ENCODE data around the gene FAM53B.

Gene FAM53B

GRCh38 chr10:124706462-124707143 lies 37.6 kb downstream of the FAM53B start:
- Histone ChIP-seq H3K27ac (ENCODE audit: low read depth, low read length) (no peak overlapping the region), H3K36me3 (ENCODE audit: control insufficient read depth, insufficient read depth, low read length) (peaks cover 7% of the 10 kb centered on the region), H3K9ac (ENCODE audit: low read depth, low read length) (no peak overlapping the region), H3K4me1 (ENCODE audit: control insufficient read depth, insufficient read depth, low read length) (peaks cover 27% of the 10 kb centered on the region), H3K27me3 (ENCODE audit: control insufficient read depth, insufficient read depth, low read length) (no peaks in the 10 kb centered on the region), H3K4me3 (ENCODE audit: low read depth, low read length) (no peak overlapping the region), H3K9me3 (ENCODE audit: control insufficient read depth, insufficient read depth, low read length) (no peaks in the 10 kb centered on the region)

- Histone ChIP-seq H3K4me1 (ENCODE audit: control insufficient read depth, insufficient read depth, low read length) (peaks cover 27% of the 10 kb centered on the region), H3K27me3 (ENCODE audit: control insufficient read depth, insufficient read depth, low read length) (no peaks in the 10 kb centered on the region), H3K4me3 (ENCODE audit: low read depth, low read length) (no peak overlapping the region), H3K36me3 (ENCODE audit: control insufficient read depth, insufficient read depth, low read length) (peaks cover 7% of the 10 kb centered on the region), H3K9ac (ENCODE audit: low read depth, low read length) (no peak overlapping the region), H3K27ac (ENCODE audit: low read depth, low read length) (no peak overlapping the region), H3K9me3 (ENCODE audit: control insufficient read depth, insufficient read depth, low read length) (no peaks in the 10 kb centered on the region)
These were observed 38.2 kb downstream of the FAM53B start for GRCh38 chr10:124705817-124706461.

DNA sequence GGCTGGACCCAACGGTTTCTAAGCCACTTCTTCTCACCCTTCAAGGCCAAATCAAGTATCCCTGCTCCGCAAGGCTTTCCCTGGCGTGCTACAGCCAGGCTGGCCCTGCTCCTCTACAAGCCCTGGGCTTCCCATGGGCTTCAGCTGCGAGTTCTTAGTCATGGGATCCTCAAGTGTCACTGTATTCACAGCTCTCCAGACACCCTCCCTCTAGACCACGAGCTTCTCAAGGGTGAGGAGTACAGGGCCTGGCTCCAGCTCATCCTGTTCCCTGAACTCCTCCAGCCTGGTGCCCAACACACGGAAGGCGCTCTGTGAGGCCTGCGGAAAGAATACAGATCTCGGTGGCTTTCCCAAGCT lies 38.8 kb downstream of the FAM53B start:
- Histone ChIP-seq H3K9ac (ENCODE audit: low read depth, low read length) (no peak overlapping the region), H3K36me3 (ENCODE audit: control insufficient read depth, insufficient read depth, low read length) (peaks cover 7% of the 10 kb centered on the region), H3K4me3 (ENCODE audit: low read depth, low read length) (no peak overlapping the region), H3K27ac (ENCODE audit: low read depth, low read length) (no peak overlapping the region), H3K9me3 (ENCODE audit: control insufficient read depth, insufficient read depth, low read length) (no peaks in the 10 kb centered on the region), H3K4me1 (ENCODE audit: control insufficient read depth, insufficient read depth, low read length) (peaks cover 27% of the 10 kb centered on the region), H3K27me3 (ENCODE audit: control insufficient read depth, insufficient read depth, low read length) (no peaks in the 10 kb centered on the region)

GRCh38 chr10:124704428-124705380 lies 39.5 kb downstream of the FAM53B start:
- Histone ChIP-seq H3K36me3 (ENCODE audit: control insufficient read depth, insufficient read depth, low read length) (peaks cover 7% of the 10 kb centered on the region), H3K4me3 (ENCODE audit: low read depth, low read length) (no peak overlapping the region), H3K9me3 (ENCODE audit: control insufficient read depth, insufficient read depth, low read length) (no peaks in the 10 kb centered on the region), H3K27ac (ENCODE audit: low read depth, low read length) (no peak overlapping the region), H3K4me1 (ENCODE audit: control insufficient read depth, insufficient read depth, low read length) (peaks cover 27% of the 10 kb centered on the region), H3K9ac (ENCODE audit: low read depth, low read length) (no peak overlapping the region), H3K27me3 (ENCODE audit: control insufficient read depth, insufficient read depth, low read length) (no peaks in the 10 kb centered on the region)

DNA sequence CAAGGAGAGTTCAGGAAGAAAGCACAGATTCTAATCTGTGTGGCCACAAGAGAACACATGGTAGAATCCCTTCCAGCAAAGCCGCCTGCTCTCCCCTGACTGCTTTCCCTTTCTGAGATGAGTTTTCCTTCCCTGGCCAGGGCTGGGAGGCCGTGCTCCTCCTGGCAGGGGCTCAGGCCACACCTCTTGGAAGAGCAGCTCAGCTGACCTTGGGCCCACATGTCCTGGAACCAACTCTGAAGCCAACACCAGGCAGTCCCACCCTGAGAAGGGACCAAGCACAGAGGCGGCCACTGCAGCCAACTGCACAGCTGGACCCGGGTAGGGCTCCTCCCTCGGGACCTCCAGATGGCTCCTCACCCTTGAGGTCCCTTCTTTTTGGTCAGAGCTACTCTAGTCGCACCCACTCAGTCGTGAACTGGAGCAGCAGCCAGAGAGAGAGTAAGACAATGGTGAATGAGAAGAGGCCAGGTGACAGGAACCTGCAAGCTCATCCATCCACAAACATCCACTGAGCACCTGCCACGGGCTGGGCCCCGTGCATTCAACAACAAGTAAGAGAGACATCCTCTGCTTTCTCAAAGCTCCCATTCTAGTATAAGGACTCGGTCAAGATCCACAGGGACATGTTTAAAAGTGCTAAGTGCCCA lies 40.3 kb downstream of the FAM53B start:
- Histone ChIP-seq H3K9ac (ENCODE audit: low read depth, low read length) (no peak overlapping the region), H3K9me3 (ENCODE audit: control insufficient read depth, insufficient read depth, low read length) (no peaks in the 10 kb centered on the region), H3K4me1 (ENCODE audit: control insufficient read depth, insufficient read depth, low read length) (peaks cover 21% of the 10 kb centered on the region), H3K36me3 (ENCODE audit: control insufficient read depth, insufficient read depth, low read length) (peaks cover 7% of the 10 kb centered on the region), H3K27ac (ENCODE audit: low read depth, low read length) (no peak overlapping the region), H3K4me3 (ENCODE audit: low read depth, low read length) (no peak overlapping the region), H3K27me3 (ENCODE audit: control insufficient read depth, insufficient read depth, low read length) (no peaks in the 10 kb centered on the region)

DNA sequence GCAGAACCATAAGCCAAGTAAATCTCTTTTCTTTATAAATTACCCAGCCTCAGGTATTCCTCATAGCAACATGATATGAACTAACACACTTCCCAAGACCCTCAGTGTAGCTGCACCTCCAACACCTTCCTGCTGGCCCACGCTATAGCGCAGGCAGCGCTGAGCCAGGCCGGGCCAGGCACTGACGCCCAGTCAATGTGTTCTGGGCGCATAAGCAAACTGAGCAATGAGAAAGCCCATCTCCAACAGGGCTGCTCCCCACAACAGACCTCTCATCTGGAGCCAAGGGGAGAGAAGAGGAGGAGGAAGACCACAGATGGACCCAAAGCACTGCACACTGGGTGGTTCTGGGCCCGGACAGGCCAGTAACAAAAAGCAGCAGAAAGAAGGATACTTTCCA lies 40.8 kb downstream of the FAM53B start:
- Histone ChIP-seq H3K9me3 (ENCODE audit: control insufficient read depth, insufficient read depth, low read length) (no peaks in the 10 kb centered on the region), H3K27ac (ENCODE audit: low read depth, low read length) (no peak overlapping the region)

DNA sequence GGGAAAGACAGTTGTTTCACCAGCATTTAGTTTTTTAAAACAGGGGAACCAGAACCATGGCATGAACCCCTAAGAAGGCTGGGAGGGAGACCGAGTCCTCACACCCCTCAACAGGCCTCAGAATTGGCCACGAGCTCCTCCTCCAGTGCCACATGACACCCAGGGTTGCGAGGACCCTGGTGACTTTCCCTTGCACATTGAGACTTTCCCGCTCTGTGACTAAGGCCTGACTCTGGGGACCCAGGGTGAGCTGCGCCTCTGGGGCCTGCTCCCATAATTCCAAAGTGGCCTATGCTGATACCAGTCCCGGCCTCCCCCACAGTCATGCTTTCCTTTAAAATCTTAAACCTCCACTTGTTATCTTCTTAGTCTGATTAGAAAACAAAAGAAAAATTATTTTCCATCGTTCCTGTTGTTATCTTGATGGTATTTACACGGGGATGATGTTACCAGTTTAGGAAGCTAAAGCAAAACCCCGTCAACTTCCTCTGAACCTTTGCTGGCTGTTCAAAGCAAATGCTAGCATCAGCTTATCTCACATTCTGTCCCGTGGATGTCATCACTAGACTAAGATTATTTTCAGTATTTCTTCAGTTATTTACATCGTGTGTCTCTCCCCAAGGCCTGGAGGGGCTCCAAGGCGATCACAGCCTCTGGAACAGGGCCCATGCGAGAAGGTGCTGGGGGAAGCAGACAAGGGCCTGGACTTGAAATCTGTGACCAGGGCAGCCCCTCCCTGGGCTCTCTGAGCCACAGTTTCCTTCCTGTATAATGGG lies 42.1 kb downstream of the FAM53B start:
- Histone ChIP-seq H3K4me1 (ENCODE audit: control insufficient read depth, insufficient read depth, low read length) (peaks cover 16% of the 10 kb centered on the region), H3K27me3 (ENCODE audit: control insufficient read depth, insufficient read depth, low read length) (no peaks in the 10 kb centered on the region), H3K27ac (ENCODE audit: low read depth, low read length) (no peak overlapping the region), H3K9ac (ENCODE audit: low read depth, low read length) (no peak overlapping the region), H3K4me3 (ENCODE audit: low read depth, low read length) (no peak overlapping the region), H3K36me3 (ENCODE audit: control insufficient read depth, insufficient read depth, low read length) (peaks cover 7% of the 10 kb centered on the region), H3K9me3 (ENCODE audit: control insufficient read depth, insufficient read depth, low read length) (no peaks in the 10 kb centered on the region)

More for the DNA sequence above, 40.8 kb downstream of the FAM53B start:
- Histone ChIP-seq H3K4me1 (ENCODE audit: control insufficient read depth, insufficient read depth, low read length) (peaks cover 16% of the 10 kb centered on the region), H3K27me3 (ENCODE audit: control insufficient read depth, insufficient read depth, low read length) (no peaks in the 10 kb centered on the region), H3K9ac (ENCODE audit: low read depth, low read length) (no peak overlapping the region), H3K36me3 (ENCODE audit: control insufficient read depth, insufficient read depth, low read length) (peaks cover 7% of the 10 kb centered on the region), H3K4me3 (ENCODE audit: low read depth, low read length) (no peak overlapping the region)

GRCh38 chr10:124701435-124701834 lies 42.7 kb downstream of the FAM53B start:
- H3K9ac ChIP-seq (ENCODE audit: low read depth, low read length) = no peak overlapping the region
- no peak overlapping the region for H3K27ac ChIP-seq (ENCODE audit: low read depth, low read length)
- H3K36me3 ChIP-seq (ENCODE audit: control insufficient read depth, insufficient read depth, low read length) = peaks cover 7% of the 10 kb centered on the region
- H3K4me1 ChIP-seq (ENCODE audit: control insufficient read depth, insufficient read depth, low read length) = peaks cover 16% of the 10 kb centered on the region
- no peak overlapping the region for H3K4me3 ChIP-seq (ENCODE audit: low read depth, low read length)
- H3K27me3 ChIP-seq (ENCODE audit: control insufficient read depth, insufficient read depth, low read length) = no peaks in the 10 kb centered on the region
- H3K9me3 ChIP-seq (ENCODE audit: control insufficient read depth, insufficient read depth, low read length) = no peaks in the 10 kb centered on the region

GRCh38 chr10:124701038-124701365 lies 43.2 kb downstream of the FAM53B start:
- H3K27ac ChIP-seq (ENCODE audit: low read depth, low read length) = no peak overlapping the region
- H3K4me3 ChIP-seq (ENCODE audit: low read depth, low read length) = no peak overlapping the region
- peaks cover 5% of the 10 kb centered on the region for H3K36me3 ChIP-seq (ENCODE audit: control insufficient read depth, insufficient read depth, low read length)
- H3K9ac ChIP-seq (ENCODE audit: low read depth, low read length) = no peak overlapping the region
- H3K9me3 ChIP-seq (ENCODE audit: control insufficient read depth, insufficient read depth, low read length) = no peaks in the 10 kb centered on the region
- H3K27me3 ChIP-seq (ENCODE audit: control insufficient read depth, insufficient read depth, low read length) = no peaks in the 10 kb centered on the region
- peaks cover 16% of the 10 kb centered on the region for H3K4me1 ChIP-seq (ENCODE audit: control insufficient read depth, insufficient read depth, low read length)

DNA sequence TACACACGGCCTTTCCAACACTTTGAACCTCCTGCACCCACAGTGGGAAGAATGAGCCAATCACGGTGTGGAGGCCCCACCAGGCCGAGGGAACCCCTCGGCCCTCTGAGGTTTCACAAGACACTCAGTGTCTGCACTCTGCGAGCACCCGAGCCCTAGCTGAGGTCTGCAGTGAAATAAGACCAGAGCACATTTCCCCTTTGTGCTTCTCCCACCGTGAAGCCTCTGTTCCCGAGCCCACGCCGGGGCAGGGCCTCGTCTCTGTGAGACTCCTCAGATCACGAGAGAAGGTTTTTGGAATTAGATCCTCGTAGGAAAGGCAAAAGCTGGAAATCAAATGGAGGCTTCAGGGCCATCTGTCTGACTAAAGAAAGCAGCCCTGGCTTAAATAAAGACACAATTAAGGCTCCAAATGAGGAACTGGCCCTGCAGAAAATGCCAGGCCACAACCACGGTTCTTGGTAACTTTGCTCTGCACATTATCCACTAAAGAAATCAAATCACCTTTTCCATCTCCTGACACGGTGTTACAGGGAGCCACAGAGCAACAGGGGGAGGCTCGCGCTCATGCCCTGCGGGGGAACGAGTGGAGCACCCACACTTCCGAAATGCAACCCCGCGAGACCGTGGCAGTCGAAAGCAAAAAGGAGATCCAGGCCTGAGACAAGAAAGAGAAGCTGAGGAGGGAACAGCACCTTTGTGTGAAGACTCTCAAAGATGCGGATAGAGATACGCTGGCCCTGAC lies 43.7 kb downstream of the FAM53B start:
- Histone ChIP-seq H3K9ac (ENCODE audit: low read depth, low read length) (no peak overlapping the region), H3K4me1 (ENCODE audit: control insufficient read depth, insufficient read depth, low read length) (peaks cover 11% of the 10 kb centered on the region), H3K27me3 (ENCODE audit: control insufficient read depth, insufficient read depth, low read length) (no peaks in the 10 kb centered on the region), H3K27ac (ENCODE audit: low read depth, low read length) (no peak overlapping the region), H3K36me3 (ENCODE audit: control insufficient read depth, insufficient read depth, low read length) (peaks cover 3% of the 10 kb centered on the region), H3K4me3 (ENCODE audit: low read depth, low read length) (no peak overlapping the region), H3K9me3 (ENCODE audit: control insufficient read depth, insufficient read depth, low read length) (no peaks in the 10 kb centered on the region)

All from HUES48 (cell line).